ENCODE data around the gene NFASC. TPM values are rescaled to one million over a fixed set of nuclear protein-coding genes. Genes with fewer than 3 reads are reported as not detected.

NFASC gene
- total and polyA plus RNA-seq, 2 donors (not counting 3 experiments of a cell fraction or from before 2014, with no cell fraction given), result not detected

GRCh38 chr1:204987689-204988088 lies 117.0 kb downstream of the NFASC start:
- H3K4me2 ChIP-seq (ENCODE audit: insufficient read depth, low read length), result no peak overlapping the region
- TF ChIP-seq MYC (IDR thresholded peaks at IDR 0.05; ENCODE audit: low read depth, low read length), result no peak
- TF ChIP-seq EZH2 (IDR thresholded peaks at IDR 0.05; ENCODE audit: borderline replicate concordance, low read depth, low read length, severe bottlenecking), result no peak
- TF ChIP-seq POLR2AphosphoS5 (IDR thresholded peaks at IDR 0.05; ENCODE audit: insufficient read depth, low read depth, low read length), result no peak
- intact Hi-C loops (cut with micrococcal nuclease) (loop anchor here (2.0 kb wide), 1 partner anchor 337 kb away; no protein-coding TSS in a partner anchor), dilution Hi-C loops (cut with MboI; ENCODE audit: extremely low pct_ligation_motif_present, low sequenced_read_pairs) (no loop called here)
- H3K9me3 ChIP-seq (replicated peaks; ENCODE audit: control insufficient read depth, insufficient read depth, low read length), result no peaks in the 10 kb centered on the region
- FAIRE-seq (no peak), DNase-seq (ENCODE audit: low read depth, low spot score) (no peak)
- H3K9ac ChIP-seq (replicated peaks; ENCODE audit: extremely low read depth, insufficient read depth, low read length), result no peak overlapping the region
- BruUV-seq (replicated peaks), result no TSS peak
- no peaks in the 10 kb centered on the region for H3K36me3 ChIP-seq (ENCODE audit: control insufficient read depth in 2 of 2, extremely low read depth in 1 of 2, insufficient read depth in 2 of 2, low read length in 2 of 2)
- ChIA-PET POLR2A (no interaction called here), CTCF (interaction anchor here (1.1 to 8.7 kb wide), 5 partner anchors 75 to 537 kb away, joined by 3 to 304 read pairs (median 21); no protein-coding TSS in a partner anchor)
- H3K4me3 ChIP-seq (replicated peaks in 1 of 3; ENCODE audit: insufficient read depth in 1 of 3, low read depth in 1 of 3, low read length in 3 of 3), result no peak overlapping the region
- no peak overlapping the region for H3K27ac ChIP-seq (ENCODE audit: insufficient read depth, low read depth, low read length)
- H2AFZ ChIP-seq (ENCODE audit: low read depth, low read length), result no peak overlapping the region
- H3K4me1 ChIP-seq (ENCODE audit: control insufficient read depth, extremely low read depth, insufficient read depth, low read length), result no peaks in the 10 kb centered on the region
- peaks cover 0 to 22% of the 10 kb centered on the region in 2 experiments for H3K27me3 ChIP-seq (ENCODE audit: control insufficient read depth in 2 of 2, insufficient read depth in 2 of 2, low read length in 2 of 2)
- H3K9me1 ChIP-seq (replicated peaks; ENCODE audit: control insufficient read depth, extremely low read depth, insufficient read depth, low read length), result no peaks in the 10 kb centered on the region
- no peaks in the 10 kb centered on the region for H4K20me1 ChIP-seq (replicated peaks; ENCODE audit: control insufficient read depth, extremely low read depth, insufficient read depth, low read length)
- no peaks in the 10 kb centered on the region for H3K79me2 ChIP-seq (ENCODE audit: control insufficient read depth, insufficient read depth, low read length)

- intact Hi-C loops (cut with micrococcal nuclease), result loop anchor here (2.0 kb wide), 1 partner anchor 337 kb away; no protein-coding TSS in a partner anchor
- H3K4me3 ChIP-seq (replicated peaks in 1 of 3; ENCODE audit: insufficient read depth in 1 of 3, low read depth in 1 of 3, low read length in 3 of 3), result no peak overlapping the region
- H3K9me1 ChIP-seq (replicated peaks; ENCODE audit: control insufficient read depth, extremely low read depth, insufficient read depth, low read length), result no peaks in the 10 kb centered on the region
- no peak overlapping the region for H2AFZ ChIP-seq (ENCODE audit: low read depth, low read length)
- DNase-seq (ENCODE audit: low read depth, low spot score), result no peak
- H3K27ac ChIP-seq (ENCODE audit: insufficient read depth, low read depth, low read length), result no peak overlapping the region
- FAIRE-seq, result no peak
- dilution Hi-C loops (cut with MboI; ENCODE audit: extremely low pct_ligation_motif_present, low sequenced_read_pairs), result no loop called here
- H3K9me3 ChIP-seq (replicated peaks; ENCODE audit: control insufficient read depth, insufficient read depth, low read length), result no peaks in the 10 kb centered on the region
- H3K4me2 ChIP-seq (ENCODE audit: insufficient read depth, low read length), result no peak overlapping the region
- CTCF ChIA-PET, result interaction anchor here (1.1 to 8.7 kb wide), 7 partner anchors 74 to 536 kb away, joined by 3 to 304 read pairs (median 9); no protein-coding TSS in a partner anchor
- BruUV-seq (replicated peaks), result no TSS peak
- H3K36me3 ChIP-seq (ENCODE audit: control insufficient read depth in 2 of 2, extremely low read depth in 1 of 2, insufficient read depth in 2 of 2, low read length in 2 of 2), result no peaks in the 10 kb centered on the region
- H3K4me1 ChIP-seq (ENCODE audit: control insufficient read depth, extremely low read depth, insufficient read depth, low read length), result no peaks in the 10 kb centered on the region
- no peak overlapping the region for H3K9ac ChIP-seq (replicated peaks; ENCODE audit: extremely low read depth, insufficient read depth, low read length)
- POLR2A ChIA-PET, result no interaction called here
- TF ChIP-seq POLR2A (IDR thresholded peaks at IDR 0.05; ENCODE audit: low read depth, low read length) (no peak), MYC (IDR thresholded peaks at IDR 0.05; ENCODE audit: low read depth, low read length) (no peak), MAX (IDR thresholded peaks at IDR 0.05; ENCODE audit: insufficient read depth, insufficient read length) (no peak), POLR2AphosphoS5 (IDR thresholded peaks at IDR 0.05; ENCODE audit: insufficient read depth, low read depth, low read length) (no peak), EZH2 (IDR thresholded peaks at IDR 0.05; ENCODE audit: borderline replicate concordance, low read depth, low read length, severe bottlenecking) (no peak), CTCF (IDR thresholded peaks at IDR 0.05; ENCODE audit: extremely low read depth in 1 of 2, insufficient read depth in 1 of 2, low read depth in 1 of 2, low read length in 2 of 2) (no peak), JUN (IDR thresholded peaks at IDR 0.05; ENCODE audit: borderline replicate concordance, insufficient read depth, insufficient read length, low read depth) (no peak), GATA2 (IDR thresholded peaks at IDR 0.05; ENCODE audit: insufficient read depth, insufficient read length, low read depth, low read length) (no peak), FOS (IDR thresholded peaks at IDR 0.05; ENCODE audit: borderline replicate concordance, insufficient read depth, low read length) (no peak)
- H3K27me3 ChIP-seq (ENCODE audit: control insufficient read depth in 2 of 2, insufficient read depth in 2 of 2, low read length in 2 of 2), result peaks cover 0 to 22% of the 10 kb centered on the region in 2 experiments
- H3K79me2 ChIP-seq (ENCODE audit: control insufficient read depth, insufficient read depth, low read length), result no peaks in the 10 kb centered on the region
- no peaks in the 10 kb centered on the region for H4K20me1 ChIP-seq (replicated peaks; ENCODE audit: control insufficient read depth, extremely low read depth, insufficient read depth, low read length)
Observed at GRCh38 chr1:204988196-204988595, 117.5 kb downstream of the NFASC start.
